NB4 (cell line): ENCODE measurements around the gene TTC39B.

Experiments
- MYC ChIP-seq: IDR thresholded peaks from 2 replicates; pipeline ENCODE4 v1.6.1; 2011; ENCODE audit warnings: low read depth, low read length
- POLR2A ChIP-seq: IDR thresholded peaks from 2 replicates; pipeline ENCODE4 v1.6.1; 2011; ENCODE audit warnings: mild to moderate bottlenecking; ENCODE audit not compliant: insufficient read length; ENCODE audit errors: extremely low read depth

GRCh38 chr9:15135164-15135792 is 171.7 kb downstream of the TTC39B start:
- TF ChIP-seq MYC (0 out of 2 replicates have a peak, but pooled peaks have one; percentile 21), POLR2A (no peak)
